HL-60 (cell line): ENCODE measurements around the gene HOXB4.

ENCODE experiments used
- DNase-seq, 2 experiments: peaks; one replicate each; pipeline ENCODE4 v3.0.0-alpha.2; 2010 to 2020; ENCODE audit warnings: low read depth in 1 of 2, low spot score in 1 of 2
- H3K27ac ChIP-seq: fragments of 250-450 bp; sonication (Bioruptor Pico); replicated peaks from 2 replicates; pipeline ENCODE4 v1.5.1; 2020; ENCODE audit warnings: mild to moderate bottlenecking, moderate library complexity
- H3K27me3 ChIP-seq: fragments of 250-450 bp; sonication (Bioruptor Pico); 2 replicates; pipeline ENCODE4 v1.5.1; 2021; ENCODE audit warnings: mild to moderate bottlenecking, moderate library complexity; ENCODE audit not compliant: insufficient read depth, poor library complexity, severe bottlenecking
- H3K4me3 ChIP-seq: replicated peaks from 2 replicates; pipeline ENCODE4 v1.5.1; 2011; ENCODE audit warnings: mild to moderate bottlenecking, control low read depth, low read length; ENCODE audit not compliant: insufficient read depth
- CTCF ChIP-seq: IDR thresholded peaks from one replicate; pipeline ENCODE4 v1.5.1; 2011; ENCODE audit warnings: low read length, control low read depth, inconsistent platforms; ENCODE audit not compliant: insufficient read depth
- GABPA ChIP-seq: IDR thresholded peaks from 2 replicates; pipeline ENCODE4 v1.6.1; 2012; ENCODE audit warnings: low read depth
- POLR2AphosphoS5 ChIP-seq: IDR thresholded peaks from 2 replicates; pipeline ENCODE4 v1.6.1; 2012; ENCODE audit warnings: low read depth
- REST ChIP-seq: IDR thresholded peaks from 2 replicates; pipeline ENCODE4 v1.6.1; 2012; ENCODE audit warnings: low read depth; ENCODE audit not compliant: insufficient replicate concordance
- SPI1 ChIP-seq: IDR thresholded peaks from 2 replicates; pipeline ENCODE4 v1.6.1; 2012; ENCODE audit warnings: low read depth, mild to moderate bottlenecking, borderline replicate concordance

HOXB4 gene

GRCh38 chr17:48566717-48567116, 11.4 kb downstream of the HOXB4 start:
- TF ChIP-seq REST (no peak), CTCF (no peak), POLR2AphosphoS5 (no peak), SPI1 (no peak), GABPA (no peak)
- Histone ChIP-seq H3K4me3 (no peak overlapping the region), H3K27ac (no peak overlapping the region), H3K27me3 (peaks cover 57% of the 10 kb centered on the region)
- no peak for DNase-seq

- Histone ChIP-seq H3K4me3 (no peak overlapping the region), H3K27ac (no peak overlapping the region), H3K27me3 (peaks cover 55% of the 10 kb centered on the region)
- no peak for DNase-seq
- TF ChIP-seq REST (no peak), CTCF (no peak), GABPA (no peak), SPI1 (no peak), POLR2AphosphoS5 (no peak)
These were observed 12.0 kb downstream of the HOXB4 start for GRCh38 chr17:48565925-48566710.

GRCh38 chr17:48565022-48565554, 13.1 kb downstream of the HOXB4 start:
- Histone ChIP-seq H3K27me3 (peaks cover 46% of the 10 kb centered on the region), H3K27ac (no peak overlapping the region), H3K4me3 (no peak overlapping the region)
- no peak for DNase-seq
- no peak for TF ChIP-seq SPI1

GRCh38 chr17:48564188-48565021, 13.7 kb downstream of the HOXB4 start:
- no peak for TF ChIP-seq GABPA
- no peak for TF ChIP-seq POLR2AphosphoS5
- no peak for TF ChIP-seq SPI1
- TF ChIP-seq REST, result no peak
- TF ChIP-seq CTCF, result no peak
- no peak overlapping the region for H3K4me3 ChIP-seq
- no peak for DNase-seq
- peaks cover 43% of the 10 kb centered on the region for H3K27me3 ChIP-seq
- H3K27ac ChIP-seq, result no peak overlapping the region
